Right ventricle myocardium superior (tissue), 1 donor: ENCODE data around the gene TTLL7. TPM values are rescaled to one million over a fixed set of nuclear protein-coding genes. Genes with fewer than 3 reads are reported as not detected.
A peak's percentile ranks its signal among the peaks of the same experiment; 100 is the strongest.
"Not testable (repeated sequence)": the region's sequence is repeated elsewhere in the genome, so short reads cannot be mapped to it uniquely, and the experiment has no call there.

Experiments
- ATAC-seq: fragments of 200-7000 bp; cut with Tn5 transposase; one replicate; pipeline ENCODE4 v1.9.1; 2020; ENCODE audit warnings: mild to moderate bottlenecking; ENCODE audit not compliant: poor library complexity
- DNase-seq: peaks from one replicate; pipeline ENCODE4 v3.0.0-alpha.2; 2020
- intact Hi-C: fragments of 100-400 bp; cut with DNase I; formaldehyde crosslinking; loops from one replicate; pipeline ENCODE4 v1.11.2; 2022
- total RNA-seq: library from RNA; stranded (reverse); fragmentation: NEBNext Ultra II Directional; extraction: Animal tissue kit (Norgen Biotek cat#: 25700); gene quantifications from one replicate; pipeline ENCODE4 v1.2.1, GENCODE V29; 2021
- donor health status: DM: no; HTN: yes; CAD: no; lungs with severe emphysema.

Gene TTLL7
- total RNA-seq, 1 donor from 2014 or later: 3.6 TPM

- intact Hi-C loops: no loop called here
- ATAC-seq (no peak), DNase-seq (no peak)
These were observed 48.7 kb downstream of the TTLL7 start for GRCh38 chr1:83950106-83950661.

DNA sequence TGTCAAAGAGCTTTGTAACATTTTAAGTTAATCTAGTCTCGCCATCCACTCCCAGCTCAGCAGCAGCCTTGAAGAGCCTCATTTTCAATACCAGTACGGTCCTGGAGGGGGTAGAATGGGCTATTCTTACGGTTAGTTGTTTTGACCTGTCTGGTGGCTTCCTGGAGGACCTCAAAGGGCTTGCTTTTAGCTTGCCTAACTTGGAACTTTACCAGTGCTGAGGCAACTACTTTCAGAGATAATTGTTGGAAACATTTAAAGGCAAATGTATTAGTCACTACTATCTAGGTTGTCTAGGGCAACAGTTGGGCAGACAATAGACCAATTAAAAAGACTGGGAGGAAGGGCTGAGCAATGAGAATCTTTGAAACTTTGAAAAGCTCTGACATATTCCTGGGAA lies 56.0 kb downstream of the TTLL7 start:
- no peak for ATAC-seq
- intact Hi-C loops: no loop called here

DNA sequence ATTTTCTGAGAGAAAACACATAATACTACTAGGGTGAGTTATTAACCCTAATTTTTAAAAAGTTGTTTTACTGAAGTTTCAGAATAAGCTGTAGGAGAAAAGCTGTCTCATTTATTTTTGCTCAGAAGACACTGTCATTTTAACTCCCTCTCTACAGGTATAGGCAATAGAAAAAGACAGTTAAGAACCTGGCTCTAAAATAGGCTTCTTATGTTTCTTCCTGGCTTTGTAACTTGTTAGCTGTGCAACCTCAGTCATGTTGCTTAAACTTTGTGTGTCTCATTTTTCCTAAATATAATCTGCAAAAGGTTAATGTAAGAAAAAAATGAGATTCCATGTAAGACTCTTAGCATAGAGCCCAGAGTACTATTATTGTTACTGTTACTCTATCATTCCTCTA lies 64.4 kb downstream of the TTLL7 start:
- intact Hi-C loops: loop anchor here (10.0 kb wide), 1 partner anchor 500 kb away; no protein-coding TSS in a partner anchor
- no peak for ATAC-seq
- no peak for DNase-seq

More for the DNA sequence above, 56.0 kb downstream of the TTLL7 start:
- no peak for DNase-seq

DNA sequence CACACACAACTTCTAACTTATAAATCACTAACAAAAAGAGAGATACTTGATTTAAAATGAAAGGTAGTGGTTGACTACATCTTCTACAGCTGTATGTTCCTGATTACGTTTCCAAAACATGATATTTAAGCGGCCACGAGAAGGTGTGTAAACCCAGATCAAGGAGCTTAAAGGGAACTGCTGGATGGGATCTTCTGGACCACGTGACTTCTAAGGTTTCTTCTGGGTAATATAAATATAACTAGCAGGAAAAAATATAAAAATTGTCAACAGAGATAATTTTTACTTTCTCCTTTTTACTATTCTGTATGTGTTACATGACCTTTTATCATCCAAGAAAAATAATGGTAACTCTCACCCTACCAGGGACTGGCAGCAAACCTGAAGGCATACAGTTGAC lies 66.2 kb downstream of the TTLL7 start:
- DNase-seq (no peak), ATAC-seq (no peak)
- intact Hi-C loops: loop anchor here (10.0 kb wide), 1 partner anchor 502 kb away; no protein-coding TSS in a partner anchor

DNA sequence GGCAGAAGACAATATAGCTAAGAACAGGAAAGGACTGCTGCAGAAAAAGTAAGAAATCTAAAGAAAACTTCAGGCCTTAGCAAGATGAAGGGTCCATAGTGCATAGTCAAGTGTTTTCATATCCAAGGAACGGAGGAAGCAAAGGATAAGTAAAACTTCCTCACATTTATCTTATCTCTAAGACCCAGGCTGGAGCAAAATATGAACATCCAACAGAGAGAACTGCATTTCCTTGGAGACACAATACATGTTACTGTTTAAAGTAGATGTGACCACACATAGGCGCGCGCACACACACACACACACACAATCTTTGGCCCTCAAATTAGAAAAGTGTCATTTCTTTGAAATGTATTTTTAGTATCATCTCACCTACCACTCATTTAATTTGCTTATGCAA lies 66.7 kb downstream of the TTLL7 start:
- DNase-seq: no peak
- intact Hi-C loops: loop anchor here (10.0 kb wide), 1 partner anchor 503 kb away; no protein-coding TSS in a partner anchor
- no peak for ATAC-seq

DNA sequence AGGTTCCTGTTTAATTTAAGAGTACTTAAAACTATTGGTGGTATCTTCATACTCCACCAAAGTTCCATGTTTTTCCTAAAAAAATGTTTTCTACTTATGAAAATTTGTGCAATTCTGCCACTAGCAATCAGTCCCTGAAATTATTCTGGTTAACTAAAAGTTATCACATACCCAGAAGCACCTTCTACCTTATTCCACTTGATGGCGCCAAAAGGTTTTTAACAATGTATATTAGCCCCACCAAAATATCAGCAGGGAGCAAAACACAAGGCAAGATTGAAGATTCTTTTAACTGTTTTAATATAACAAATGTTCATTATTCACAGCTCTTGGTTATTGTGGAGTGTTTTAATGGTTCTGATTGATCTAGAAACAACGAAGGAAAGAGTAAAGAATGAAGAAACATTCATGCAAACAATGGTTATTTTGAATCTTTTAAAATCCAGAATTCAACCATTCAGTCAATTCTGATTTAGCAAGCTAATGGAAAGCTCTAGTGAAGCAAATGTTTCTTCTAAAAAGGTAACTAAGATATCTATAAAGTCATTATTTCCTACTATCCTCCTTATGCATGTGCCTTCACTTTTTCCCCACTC lies 67.2 kb downstream of the TTLL7 start:
- DNase-seq (no peak), ATAC-seq (peak; percentile 88)
- intact Hi-C loops: loop anchor here (2.0 to 10.0 kb wide), 2 partner anchors 191 to 503 kb away; no protein-coding TSS in a partner anchor

DNA sequence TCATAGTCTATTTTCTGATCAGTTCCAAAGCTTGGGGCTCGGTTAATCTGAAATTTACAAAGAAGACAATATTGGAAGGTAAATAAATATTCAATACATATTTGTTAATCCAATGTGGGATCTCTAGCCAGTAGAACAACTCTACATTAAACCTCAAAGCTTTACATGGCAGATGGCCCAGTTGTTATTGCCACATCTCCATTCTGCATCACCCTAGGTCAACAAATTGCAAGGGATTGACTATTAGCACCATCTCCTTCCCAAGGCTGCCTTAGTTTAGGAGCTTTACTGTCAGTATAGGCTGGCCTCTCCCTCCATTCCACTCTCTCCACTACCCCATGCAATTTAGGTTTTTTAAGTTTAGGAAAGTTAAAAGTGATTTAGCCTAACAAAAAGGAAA lies 69.7 kb downstream of the TTLL7 start:
- DNase-seq (no peak), ATAC-seq (peak; percentile 58)
- intact Hi-C loops: no loop called here

DNA sequence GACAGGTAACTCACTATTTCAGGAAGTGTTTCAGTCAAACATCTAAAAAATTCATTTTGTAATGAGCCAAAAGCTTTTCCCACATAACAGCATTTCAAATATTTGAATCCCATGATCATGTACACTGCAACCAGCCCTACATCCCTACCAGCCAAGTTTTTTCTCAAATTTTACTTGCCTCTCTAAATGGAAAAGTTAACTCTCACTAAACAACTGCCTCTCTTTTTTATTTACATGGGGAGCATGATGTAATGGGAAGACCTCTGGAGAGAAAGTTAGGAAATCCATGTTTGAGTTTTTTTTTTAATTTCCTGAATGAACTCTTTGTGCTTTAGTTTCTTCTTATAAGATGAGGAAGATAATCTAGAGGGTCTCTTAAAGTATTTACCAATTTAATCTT lies 70.5 kb downstream of the TTLL7 start:
- intact Hi-C loops: no loop called here

GRCh38 chr1:83927701-83928100 lies 71.2 kb downstream of the TTLL7 start:
- intact Hi-C loops: no loop called here
- DNase-seq (no peak), ATAC-seq (no peak)

More for the DNA sequence above, 70.5 kb downstream of the TTLL7 start:
- DNase-seq (no peak), ATAC-seq (peak; percentile 81)

- no peak for DNase-seq
- intact Hi-C loops: no loop called here
- ATAC-seq: no peak
These were observed 71.9 kb downstream of the TTLL7 start for GRCh38 chr1:83927061-83927460.

GRCh38 chr1:83923553-83923952 lies 75.4 kb downstream of the TTLL7 start:
- no peak for ATAC-seq
- DNase-seq: no peak
- intact Hi-C loops: no loop called here

- DNase-seq: no peak
- ATAC-seq: no peak
- intact Hi-C loops: no loop called here
These were observed 76.5 kb downstream of the TTLL7 start for GRCh38 chr1:83922431-83922830.

GRCh38 chr1:83920320-83920719 lies 78.6 kb downstream of the TTLL7 start:
- intact Hi-C loops: no loop called here
- DNase-seq (no peak), ATAC-seq (no peak)

DNA sequence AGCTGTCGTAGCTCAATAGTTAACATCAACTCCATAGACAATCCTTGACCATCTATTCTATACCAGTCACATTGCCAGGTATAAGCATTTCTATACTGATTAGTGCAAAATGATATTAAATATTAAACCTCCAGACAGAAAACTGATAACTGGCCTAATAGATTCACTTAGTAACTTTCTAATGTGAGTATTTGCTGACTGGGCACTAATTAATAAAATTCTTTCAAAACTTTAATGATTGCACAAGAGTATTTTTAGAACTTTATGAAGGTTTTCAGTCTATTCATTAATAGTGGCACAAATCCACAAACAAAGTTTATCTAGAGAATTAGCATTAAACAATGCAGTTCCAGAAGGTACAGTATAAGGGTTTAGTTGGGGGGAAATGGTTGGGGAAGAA lies 79.1 kb downstream of the TTLL7 start:
- ATAC-seq (no peak), DNase-seq (no peak)
- intact Hi-C loops: no loop called here

DNA sequence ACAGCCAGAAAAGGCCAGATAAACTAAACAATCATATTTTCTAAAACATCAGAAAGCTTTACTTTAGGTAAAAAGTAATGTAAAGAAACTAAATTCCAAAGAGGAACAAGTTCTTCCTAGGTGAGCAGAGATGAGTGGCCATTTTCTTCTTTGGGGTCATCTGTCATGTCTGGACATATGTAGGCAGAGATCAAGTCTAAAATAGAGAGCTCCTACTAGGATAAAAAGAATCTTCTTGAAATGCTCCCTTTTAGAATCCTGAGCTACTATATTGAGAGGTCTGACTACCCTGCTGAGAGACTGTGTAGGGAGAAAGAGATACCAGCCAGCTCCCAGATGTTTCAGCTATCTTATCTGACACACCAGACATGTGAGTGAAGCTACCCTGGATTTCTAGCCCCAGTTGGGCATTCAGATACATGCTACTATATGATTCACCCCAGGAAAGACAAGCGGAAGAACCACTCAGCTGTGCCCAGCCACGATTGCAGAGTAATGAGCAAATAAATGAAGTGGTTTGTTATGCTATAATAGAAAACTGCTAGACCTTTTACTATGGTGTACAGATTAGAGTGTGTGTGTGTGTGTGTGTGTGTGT lies 80.1 kb downstream of the TTLL7 start:
- intact Hi-C loops: no loop called here
- DNase-seq: no peak
- ATAC-seq: no peak

DNA sequence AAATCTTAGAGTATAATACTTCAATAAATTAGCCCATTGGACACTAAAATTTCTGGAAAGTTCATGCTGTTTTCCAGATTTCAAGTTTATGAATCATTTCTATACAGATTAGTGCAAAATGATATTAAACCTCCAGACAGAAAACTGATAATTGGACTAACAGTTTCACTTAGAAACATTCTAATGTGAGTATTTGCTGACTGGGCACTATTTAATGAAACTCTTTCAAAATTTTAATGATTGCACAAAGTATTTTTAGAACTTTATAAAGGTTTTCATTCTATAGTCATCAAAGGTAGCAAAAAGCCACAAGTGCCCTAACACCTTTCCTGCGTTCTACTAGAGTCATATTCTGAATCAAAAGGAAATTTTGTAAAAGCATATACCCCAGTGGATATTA lies 81.0 kb downstream of the TTLL7 start:
- intact Hi-C loops: no loop called here
- DNase-seq (no peak), ATAC-seq (no peak)

GRCh38 chr1:83916094-83916493 lies 82.8 kb downstream of the TTLL7 start:
- DNase-seq, ATAC-seq, intact Hi-C loops: not testable (repeated sequence)

GRCh38 chr1:83912876-83913275 lies 86.1 kb downstream of the TTLL7 start:
- DNase-seq (no peak), ATAC-seq (no peak)
- intact Hi-C loops: no loop called here

GRCh38 chr1:83910461-83910860 lies 88.5 kb downstream of the TTLL7 start:
- ATAC-seq (no peak), DNase-seq (no peak)
- intact Hi-C loops: no loop called here

- ATAC-seq (no peak), DNase-seq (no peak)
- intact Hi-C loops: no loop called here
These were observed 89.2 kb downstream of the TTLL7 start for GRCh38 chr1:83909687-83910086.
